22Rv1 (cell line): Measurements from ENCODE around the gene SET.

Experiments used
- CTCF ChIP-seq: fragments of 450-650 bp; IDR thresholded peaks from 2 replicates; pipeline ENCODE4 v1.5.1; 2017; ENCODE audit warnings: mild to moderate bottlenecking
- ZFX ChIP-seq: fragments of 450-650 bp; IDR thresholded peaks from 2 replicates; pipeline ENCODE4 v1.6.1; 2017; ENCODE audit warnings: antibody characterized with exemption, borderline replicate concordance

DNA sequence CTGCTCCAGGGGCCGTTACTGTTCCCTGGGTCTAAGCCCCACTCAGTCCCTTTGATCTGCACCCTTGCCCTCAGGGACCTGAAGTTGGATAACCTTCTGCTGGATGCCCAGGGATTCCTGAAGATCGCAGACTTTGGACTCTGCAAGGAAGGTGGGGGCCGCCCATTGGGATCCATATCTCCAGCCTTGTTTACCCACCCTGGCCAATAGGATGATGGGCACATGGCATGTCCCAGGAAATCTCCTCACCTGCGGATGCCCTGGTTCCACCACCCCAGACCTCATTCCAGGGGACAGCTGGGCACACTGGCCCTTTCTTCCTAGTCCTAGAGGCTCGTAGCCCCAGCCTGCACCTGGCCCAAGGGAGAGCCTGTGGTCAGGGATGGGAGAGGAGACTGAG lies 29.5 kb downstream of the SET start:
- no peak for TF ChIP-seq CTCF
- no peak for TF ChIP-seq ZFX
